WTC11 (cell line): Measurements from ENCODE around the gene PRRC2C.

Experiments used
- CTCF ChIP-seq: fragments of 200-600 bp; IDR thresholded peaks from 2 replicates; pipeline ENCODE4 v1.8.0; 2022; ENCODE audit warnings: antibody characterized with exemption
- EMX1 ChIP-seq: fragments of 250-450 bp; sonication (Bioruptor Pico); IDR thresholded peaks from 2 replicates; pipeline ENCODE4 v1.8.0; 2021; ENCODE audit warnings: mild to moderate bottlenecking
- TF ChIP-seq, protein P1 (sequence below): sonication (generic); formaldehyde crosslinking; IDR thresholded peaks from 2 replicates; pipeline ENCODE4 v1.8.1; 2023; ENCODE audit warnings: mild to moderate bottlenecking, moderate library complexity, missing genetic modification reagents

DNA sequence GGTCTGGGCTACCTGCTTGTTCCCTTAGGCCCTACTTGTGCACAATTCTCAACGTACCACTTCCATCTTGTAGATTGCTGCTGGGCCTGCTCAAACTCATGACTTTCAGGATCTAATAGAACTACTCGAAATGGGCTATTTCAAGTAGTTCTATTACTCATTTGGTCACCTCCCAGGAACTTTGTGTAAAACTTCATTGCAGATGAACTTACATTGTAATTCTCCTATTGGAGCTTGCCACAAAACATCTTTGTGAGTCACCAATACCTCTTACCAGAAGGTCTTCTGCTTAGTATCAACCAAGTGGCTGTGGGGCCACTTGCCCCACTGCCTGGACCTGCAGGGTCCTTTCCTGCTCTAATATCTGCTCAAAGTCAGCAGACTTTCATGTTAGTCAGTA, 126.0 kb downstream of the PRRC2C start:
- TF ChIP-seq CTCF: no peak
- no peak for TF ChIP-seq EMX1 (CRISPR knock-in tag)
- TF ChIP-seq, protein P1, sequence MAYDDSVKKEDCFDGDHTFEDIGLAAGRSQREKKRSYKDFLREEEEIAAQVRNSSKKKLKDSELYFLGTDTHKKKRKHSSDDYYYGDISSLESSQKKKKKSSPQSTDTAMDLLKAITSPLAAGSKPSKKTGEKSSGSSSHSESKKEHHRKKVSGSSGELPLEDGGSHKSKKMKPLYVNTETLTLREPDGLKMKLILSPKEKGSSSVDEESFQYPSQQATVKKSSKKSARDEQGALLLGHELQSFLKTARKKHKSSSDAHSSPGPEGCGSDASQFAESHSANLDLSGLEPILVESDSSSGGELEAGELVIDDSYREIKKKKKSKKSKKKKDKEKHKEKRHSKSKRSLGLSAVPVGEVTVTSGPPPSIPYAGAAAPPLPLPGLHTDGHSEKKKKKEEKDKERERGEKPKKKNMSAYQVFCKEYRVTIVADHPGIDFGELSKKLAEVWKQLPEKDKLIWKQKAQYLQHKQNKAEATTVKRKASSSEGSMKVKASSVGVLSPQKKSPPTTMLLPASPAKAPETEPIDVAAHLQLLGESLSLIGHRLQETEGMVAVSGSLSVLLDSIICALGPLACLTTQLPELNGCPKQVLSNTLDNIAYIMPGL (CRISPR knock-in tag): no peak
